PC-9 (cell line): ENCODE data around the gene DLGAP3.

Experiments
- CTCF ChIP-seq: fragments of 200-600 bp; sonication (generic); conservative IDR thresholded peaks from 2 replicates; pipeline ENCODE4 v1.6.1; 2017; ENCODE audit warnings: mixed run types, antibody characterized with exemption, mild to moderate bottlenecking, moderate library complexity
- EZH2 ChIP-seq: fragments of 200-600 bp; sonication (generic); IDR thresholded peaks from 2 replicates; pipeline ENCODE4 v1.8.0; 2017; ENCODE audit warnings: antibody characterized with exemption, low read depth

- TF ChIP-seq CTCF (no peak), EZH2 (no peak)
Observed at GRCh38 chr1:34946211-34946610, 16.8 kb upstream of the DLGAP3 start.
